HepG2 (cell line): Measurements from ENCODE around the gene TEKT5. TPM values are rescaled to one million over a fixed set of nuclear protein-coding genes. Genes with fewer than 3 reads are reported as not detected.

Experiments
- ATF5 ChIP-seq: sonication (generic); formaldehyde crosslinking; IDR thresholded peaks from 2 replicates; pipeline ENCODE4 v1.4.0; 2020; ENCODE audit warnings: mild to moderate bottlenecking, low read depth, missing genetic modification reagents
- CREM ChIP-seq, 2 experiments: sonication (generic) in 1 of 2; formaldehyde crosslinking in 1 of 2; IDR thresholded peaks; 2 replicates each; pipeline versions ENCODE4 v1.4.0 to v1.6.1; 2016 to 2020; ENCODE audit warnings: antibody characterized with exemption in 1 of 2, mild to moderate bottlenecking in 1 of 2, missing genetic modification reagents in 1 of 2
- FOXC1 ChIP-seq: sonication (generic); formaldehyde crosslinking; IDR thresholded peaks from 2 replicates; pipeline ENCODE4 v1.8.0; 2022; ENCODE audit warnings: mild to moderate bottlenecking, missing genetic modification reagents, borderline replicate concordance
- HDAC6 ChIP-seq: fragments of 200-600 bp; sonication (generic); IDR thresholded peaks from 2 replicates; pipeline ENCODE4 v1.7.0; 2017; ENCODE audit warnings: mild to moderate bottlenecking, antibody characterized with exemption, low read length, low read depth
- KDM5A ChIP-seq: fragments of 200-600 bp; sonication (generic); IDR thresholded peaks from 2 replicates; pipeline ENCODE4 v1.7.0; 2018; ENCODE audit warnings: antibody characterized with exemption, mild to moderate bottlenecking, low read length, borderline replicate concordance
- KLF12 ChIP-seq: sonication (generic); formaldehyde crosslinking; IDR thresholded peaks from 2 replicates; pipeline ENCODE4 v1.4.0; 2020; ENCODE audit warnings: missing genetic modification reagents, borderline replicate concordance
- MTERF4 ChIP-seq: sonication (generic); formaldehyde crosslinking; IDR thresholded peaks from 2 replicates; pipeline ENCODE4 v1.8.0; 2023; ENCODE audit warnings: mild to moderate bottlenecking, missing genetic modification reagents
- NCOA1 ChIP-seq: sonication (generic); formaldehyde crosslinking; IDR thresholded peaks from 2 replicates; pipeline ENCODE4 v1.9.0; 2021; ENCODE audit warnings: missing genetic modification reagents
- REL ChIP-seq: sonication (generic); formaldehyde crosslinking; conservative IDR thresholded peaks from 2 replicates; pipeline ENCODE4 v1.8.0; 2022; ENCODE audit warnings: mild to moderate bottlenecking, missing genetic modification reagents, moderate library complexity
- SPEN ChIP-seq: sonication (generic); formaldehyde crosslinking; IDR thresholded peaks from 2 replicates; pipeline ENCODE4 v1.5.1; 2020; ENCODE audit warnings: low read depth, mild to moderate bottlenecking, missing genetic modification reagents
- TGIF2 ChIP-seq: IDR thresholded peaks from 2 replicates; pipeline ENCODE4 v1.6.1; 2016; ENCODE audit warnings: control low read depth, missing compliant biosample characterization
- ZBTB14 ChIP-seq: sonication (generic); formaldehyde crosslinking; IDR thresholded peaks from 2 replicates; pipeline ENCODE4 v1.4.0; 2020; ENCODE audit warnings: missing genetic modification reagents
- ZNF274 ChIP-seq: sonication (generic); formaldehyde crosslinking; IDR thresholded peaks from 2 replicates; pipeline ENCODE4 v1.5.1; 2020; ENCODE audit warnings: mild to moderate bottlenecking, missing genetic modification reagents
- ZNF570 ChIP-seq: sonication (generic); formaldehyde crosslinking; IDR thresholded peaks from 2 replicates; pipeline ENCODE4 v1.4.0; 2020; ENCODE audit warnings: mild to moderate bottlenecking, missing genetic modification reagents, borderline replicate concordance
- ZNF883 ChIP-seq: sonication (generic); formaldehyde crosslinking; IDR thresholded peaks from 2 replicates; pipeline ENCODE4 v1.5.1; 2020; ENCODE audit warnings: mild to moderate bottlenecking, missing genetic modification reagents; ENCODE audit errors: not compliant biosample characterization
- polyA plus RNA-seq, 8 experiments: library from polyadenylated mRNA; depleted of rRNA in 3 of 8; stranded (reverse) in 7 of 8; unstranded in 1 of 8; fragments of >200 nt; fragmentation: Illumina TruSeq in 4 of 8; extraction: Trizol in 4 of 8; gene quantifications; 2 replicates each; pipeline versions ENCODE4 v1.2.1 to v1.2.3, GENCODE V29; 2011 to 2016; ENCODE audit warnings: low read depth in 4 of 8, missing spikeins in 1 of 8, mixed read lengths in 1 of 8; ENCODE audit not compliant: insufficient read depth in 1 of 8
- total RNA-seq, 5 experiments: library from RNA; depleted of rRNA; stranded (reverse); fragments of >200 nt; fragmentation: Illumina TruSeq; extraction: Trizol; gene quantifications; 2 replicates each; pipeline ENCODE4 v1.2.3, GENCODE V29; 2016; ENCODE audit warnings: low read depth in 1 of 5
- TF ChIP-seq, protein P1 (sequence below): sonication (generic); formaldehyde crosslinking; conservative IDR thresholded peaks from 2 replicates; pipeline ENCODE4 v1.4.0; 2020; ENCODE audit warnings: missing genetic modification reagents
- TF ChIP-seq, protein P2 (sequence below): sonication (generic); formaldehyde crosslinking; IDR thresholded peaks from 2 replicates; pipeline ENCODE4 v1.4.0; 2020; ENCODE audit warnings: mild to moderate bottlenecking, missing genetic modification reagents
- TF ChIP-seq, protein P3 (sequence below): sonication (generic); formaldehyde crosslinking; IDR thresholded peaks from 2 replicates; pipeline ENCODE4 v1.5.0; 2020; ENCODE audit warnings: mild to moderate bottlenecking, missing genetic modification reagents

TEKT5 gene
- total and polyA plus RNA-seq, 2 of the 13 experiments (the other 11 are each of a cell fraction or from before 2014, with no cell fraction given), result 0.16 TPM; not detected in 1

GRCh38 chr16:10622036-10622921 lies 72.5 kb downstream of the TEKT5 start (continued):
- TF ChIP-seq, protein P1, sequence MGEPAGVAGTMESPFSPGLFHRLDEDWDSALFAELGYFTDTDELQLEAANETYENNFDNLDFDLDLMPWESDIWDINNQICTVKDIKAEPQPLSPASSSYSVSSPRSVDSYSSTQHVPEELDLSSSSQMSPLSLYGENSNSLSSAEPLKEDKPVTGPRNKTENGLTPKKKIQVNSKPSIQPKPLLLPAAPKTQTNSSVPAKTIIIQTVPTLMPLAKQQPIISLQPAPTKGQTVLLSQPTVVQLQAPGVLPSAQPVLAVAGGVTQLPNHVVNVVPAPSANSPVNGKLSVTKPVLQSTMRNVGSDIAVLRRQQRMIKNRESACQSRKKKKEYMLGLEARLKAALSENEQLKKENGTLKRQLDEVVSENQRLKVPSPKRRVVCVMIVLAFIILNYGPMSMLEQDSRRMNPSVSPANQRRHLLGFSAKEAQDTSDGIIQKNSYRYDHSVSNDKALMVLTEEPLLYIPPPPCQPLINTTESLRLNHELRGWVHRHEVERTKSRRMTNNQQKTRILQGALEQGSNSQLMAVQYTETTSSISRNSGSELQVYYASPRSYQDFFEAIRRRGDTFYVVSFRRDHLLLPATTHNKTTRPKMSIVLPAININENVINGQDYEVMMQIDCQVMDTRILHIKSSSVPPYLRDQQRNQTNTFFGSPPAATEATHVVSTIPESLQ, result no peak
- TF ChIP-seq NCOA1 (CRISPR knock-in tag) (no peak), HDAC6 (no peak), SPEN (CRISPR knock-in tag) (peak; percentile 47; the same call in 1 of the 2 replicates), ZNF883 (peak; percentile 33), MTERF4 (CRISPR knock-in tag) (0 out of 2 replicates have a peak, but pooled peaks have one; percentile 36), KLF12 (CRISPR knock-in tag) (no peak), CREM (IDR thresholded peaks at IDR 0.05) (no peak), CREM (CRISPR knock-in tag; IDR thresholded peaks at IDR 0.05) (no peak), KDM5A (no peak), FOXC1 (CRISPR knock-in tag) (no peak), TGIF2 (0 out of 2 replicates have a peak, but pooled peaks have one; percentile 16), ZNF570 (CRISPR knock-in tag) (no peak), ZBTB14 (CRISPR knock-in tag) (no peak), REL (CRISPR knock-in tag) (no peak), ZNF274 (CRISPR knock-in tag) (0 out of 2 replicates have a peak, but pooled peaks have one; percentile 16), ATF5 (no peak)
- TF ChIP-seq, protein P2, sequence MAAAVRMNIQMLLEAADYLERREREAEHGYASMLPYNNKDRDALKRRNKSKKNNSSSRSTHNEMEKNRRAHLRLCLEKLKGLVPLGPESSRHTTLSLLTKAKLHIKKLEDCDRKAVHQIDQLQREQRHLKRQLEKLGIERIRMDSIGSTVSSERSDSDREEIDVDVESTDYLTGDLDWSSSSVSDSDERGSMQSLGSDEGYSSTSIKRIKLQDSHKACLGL, result peak; percentile 71; the same call in 1 of the 2 replicates
- TF ChIP-seq, protein P3, sequence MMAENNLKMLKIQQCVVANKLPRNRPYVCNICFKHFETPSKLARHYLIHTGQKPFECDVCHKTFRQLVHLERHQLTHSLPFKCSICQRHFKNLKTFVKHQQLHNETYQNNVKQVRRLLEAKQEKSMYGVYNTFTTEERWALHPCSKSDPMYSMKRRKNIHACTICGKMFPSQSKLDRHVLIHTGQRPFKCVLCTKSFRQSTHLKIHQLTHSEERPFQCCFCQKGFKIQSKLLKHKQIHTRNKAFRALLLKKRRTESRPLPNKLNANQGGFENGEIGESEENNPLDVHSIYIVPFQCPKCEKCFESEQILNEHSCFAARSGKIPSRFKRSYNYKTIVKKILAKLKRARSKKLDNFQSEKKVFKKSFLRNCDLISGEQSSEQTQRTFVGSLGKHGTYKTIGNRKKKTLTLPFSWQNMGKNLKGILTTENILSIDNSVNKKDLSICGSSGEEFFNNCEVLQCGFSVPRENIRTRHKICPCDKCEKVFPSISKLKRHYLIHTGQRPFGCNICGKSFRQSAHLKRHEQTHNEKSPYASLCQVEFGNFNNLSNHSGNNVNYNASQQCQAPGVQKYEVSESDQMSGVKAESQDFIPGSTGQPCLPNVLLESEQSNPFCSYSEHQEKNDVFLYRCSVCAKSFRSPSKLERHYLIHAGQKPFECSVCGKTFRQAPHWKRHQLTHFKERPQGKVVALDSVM (CRISPR knock-in tag), result no peak
